Measurements from ENCODE around the gene SLC44A2.

- TF ChIP-seq POLR2AphosphoS5 (IDR thresholded peaks at IDR 0.05; ENCODE audit: low read depth) (no peak), EZH2phosphoT487 (IDR thresholded peaks at IDR 0.05; ENCODE audit: unreplicated experiment) (no peak), ZNF331 (CRISPR knock-in tag; IDR thresholded peaks at IDR 0.05; ENCODE audit: low read depth) (no peak), EZH2 (IDR thresholded peaks at IDR 0.05; ENCODE audit: low read depth, unreplicated experiment) (no peak), REST (IDR thresholded peaks at IDR 0.05; ENCODE audit: unreplicated experiment) (no peak), JUNB (IDR thresholded peaks at IDR 0.05; ENCODE audit: unreplicated experiment) (no peak), CREB1 (CRISPR knock-in tag; IDR thresholded peaks at IDR 0.05; ENCODE audit: low read depth) (no peak), STAT1 (IDR thresholded peaks at IDR 0.05; ENCODE audit: unreplicated experiment) (no peak), ZNF114 (CRISPR knock-in tag; IDR thresholded peaks at IDR 0.05) (no peak), NANOG (IDR thresholded peaks at IDR 0.05; ENCODE audit: borderline replicate concordance) (no peak)
- TF ChIP-seq, protein P1, sequence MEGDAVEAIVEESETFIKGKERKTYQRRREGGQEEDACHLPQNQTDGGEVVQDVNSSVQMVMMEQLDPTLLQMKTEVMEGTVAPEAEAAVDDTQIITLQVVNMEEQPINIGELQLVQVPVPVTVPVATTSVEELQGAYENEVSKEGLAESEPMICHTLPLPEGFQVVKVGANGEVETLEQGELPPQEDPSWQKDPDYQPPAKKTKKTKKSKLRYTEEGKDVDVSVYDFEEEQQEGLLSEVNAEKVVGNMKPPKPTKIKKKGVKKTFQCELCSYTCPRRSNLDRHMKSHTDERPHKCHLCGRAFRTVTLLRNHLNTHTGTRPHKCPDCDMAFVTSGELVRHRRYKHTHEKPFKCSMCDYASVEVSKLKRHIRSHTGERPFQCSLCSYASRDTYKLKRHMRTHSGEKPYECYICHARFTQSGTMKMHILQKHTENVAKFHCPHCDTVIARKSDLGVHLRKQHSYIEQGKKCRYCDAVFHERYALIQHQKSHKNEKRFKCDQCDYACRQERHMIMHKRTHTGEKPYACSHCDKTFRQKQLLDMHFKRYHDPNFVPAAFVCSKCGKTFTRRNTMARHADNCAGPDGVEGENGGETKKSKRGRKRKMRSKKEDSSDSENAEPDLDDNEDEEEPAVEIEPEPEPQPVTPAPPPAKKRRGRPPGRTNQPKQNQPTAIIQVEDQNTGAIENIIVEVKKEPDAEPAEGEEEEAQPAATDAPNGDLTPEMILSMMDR (conservative IDR thresholded peaks at IDR 0.05; ENCODE audit: low read depth in 2 of 2), result no peak
- TF ChIP-seq, protein P2, sequence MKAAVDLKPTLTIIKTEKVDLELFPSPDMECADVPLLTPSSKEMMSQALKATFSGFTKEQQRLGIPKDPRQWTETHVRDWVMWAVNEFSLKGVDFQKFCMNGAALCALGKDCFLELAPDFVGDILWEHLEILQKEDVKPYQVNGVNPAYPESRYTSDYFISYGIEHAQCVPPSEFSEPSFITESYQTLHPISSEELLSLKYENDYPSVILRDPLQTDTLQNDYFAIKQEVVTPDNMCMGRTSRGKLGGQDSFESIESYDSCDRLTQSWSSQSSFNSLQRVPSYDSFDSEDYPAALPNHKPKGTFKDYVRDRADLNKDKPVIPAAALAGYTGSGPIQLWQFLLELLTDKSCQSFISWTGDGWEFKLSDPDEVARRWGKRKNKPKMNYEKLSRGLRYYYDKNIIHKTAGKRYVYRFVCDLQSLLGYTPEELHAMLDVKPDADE (IDR thresholded peaks at IDR 0.05), result no peak
- TF ChIP-seq, protein P3, sequence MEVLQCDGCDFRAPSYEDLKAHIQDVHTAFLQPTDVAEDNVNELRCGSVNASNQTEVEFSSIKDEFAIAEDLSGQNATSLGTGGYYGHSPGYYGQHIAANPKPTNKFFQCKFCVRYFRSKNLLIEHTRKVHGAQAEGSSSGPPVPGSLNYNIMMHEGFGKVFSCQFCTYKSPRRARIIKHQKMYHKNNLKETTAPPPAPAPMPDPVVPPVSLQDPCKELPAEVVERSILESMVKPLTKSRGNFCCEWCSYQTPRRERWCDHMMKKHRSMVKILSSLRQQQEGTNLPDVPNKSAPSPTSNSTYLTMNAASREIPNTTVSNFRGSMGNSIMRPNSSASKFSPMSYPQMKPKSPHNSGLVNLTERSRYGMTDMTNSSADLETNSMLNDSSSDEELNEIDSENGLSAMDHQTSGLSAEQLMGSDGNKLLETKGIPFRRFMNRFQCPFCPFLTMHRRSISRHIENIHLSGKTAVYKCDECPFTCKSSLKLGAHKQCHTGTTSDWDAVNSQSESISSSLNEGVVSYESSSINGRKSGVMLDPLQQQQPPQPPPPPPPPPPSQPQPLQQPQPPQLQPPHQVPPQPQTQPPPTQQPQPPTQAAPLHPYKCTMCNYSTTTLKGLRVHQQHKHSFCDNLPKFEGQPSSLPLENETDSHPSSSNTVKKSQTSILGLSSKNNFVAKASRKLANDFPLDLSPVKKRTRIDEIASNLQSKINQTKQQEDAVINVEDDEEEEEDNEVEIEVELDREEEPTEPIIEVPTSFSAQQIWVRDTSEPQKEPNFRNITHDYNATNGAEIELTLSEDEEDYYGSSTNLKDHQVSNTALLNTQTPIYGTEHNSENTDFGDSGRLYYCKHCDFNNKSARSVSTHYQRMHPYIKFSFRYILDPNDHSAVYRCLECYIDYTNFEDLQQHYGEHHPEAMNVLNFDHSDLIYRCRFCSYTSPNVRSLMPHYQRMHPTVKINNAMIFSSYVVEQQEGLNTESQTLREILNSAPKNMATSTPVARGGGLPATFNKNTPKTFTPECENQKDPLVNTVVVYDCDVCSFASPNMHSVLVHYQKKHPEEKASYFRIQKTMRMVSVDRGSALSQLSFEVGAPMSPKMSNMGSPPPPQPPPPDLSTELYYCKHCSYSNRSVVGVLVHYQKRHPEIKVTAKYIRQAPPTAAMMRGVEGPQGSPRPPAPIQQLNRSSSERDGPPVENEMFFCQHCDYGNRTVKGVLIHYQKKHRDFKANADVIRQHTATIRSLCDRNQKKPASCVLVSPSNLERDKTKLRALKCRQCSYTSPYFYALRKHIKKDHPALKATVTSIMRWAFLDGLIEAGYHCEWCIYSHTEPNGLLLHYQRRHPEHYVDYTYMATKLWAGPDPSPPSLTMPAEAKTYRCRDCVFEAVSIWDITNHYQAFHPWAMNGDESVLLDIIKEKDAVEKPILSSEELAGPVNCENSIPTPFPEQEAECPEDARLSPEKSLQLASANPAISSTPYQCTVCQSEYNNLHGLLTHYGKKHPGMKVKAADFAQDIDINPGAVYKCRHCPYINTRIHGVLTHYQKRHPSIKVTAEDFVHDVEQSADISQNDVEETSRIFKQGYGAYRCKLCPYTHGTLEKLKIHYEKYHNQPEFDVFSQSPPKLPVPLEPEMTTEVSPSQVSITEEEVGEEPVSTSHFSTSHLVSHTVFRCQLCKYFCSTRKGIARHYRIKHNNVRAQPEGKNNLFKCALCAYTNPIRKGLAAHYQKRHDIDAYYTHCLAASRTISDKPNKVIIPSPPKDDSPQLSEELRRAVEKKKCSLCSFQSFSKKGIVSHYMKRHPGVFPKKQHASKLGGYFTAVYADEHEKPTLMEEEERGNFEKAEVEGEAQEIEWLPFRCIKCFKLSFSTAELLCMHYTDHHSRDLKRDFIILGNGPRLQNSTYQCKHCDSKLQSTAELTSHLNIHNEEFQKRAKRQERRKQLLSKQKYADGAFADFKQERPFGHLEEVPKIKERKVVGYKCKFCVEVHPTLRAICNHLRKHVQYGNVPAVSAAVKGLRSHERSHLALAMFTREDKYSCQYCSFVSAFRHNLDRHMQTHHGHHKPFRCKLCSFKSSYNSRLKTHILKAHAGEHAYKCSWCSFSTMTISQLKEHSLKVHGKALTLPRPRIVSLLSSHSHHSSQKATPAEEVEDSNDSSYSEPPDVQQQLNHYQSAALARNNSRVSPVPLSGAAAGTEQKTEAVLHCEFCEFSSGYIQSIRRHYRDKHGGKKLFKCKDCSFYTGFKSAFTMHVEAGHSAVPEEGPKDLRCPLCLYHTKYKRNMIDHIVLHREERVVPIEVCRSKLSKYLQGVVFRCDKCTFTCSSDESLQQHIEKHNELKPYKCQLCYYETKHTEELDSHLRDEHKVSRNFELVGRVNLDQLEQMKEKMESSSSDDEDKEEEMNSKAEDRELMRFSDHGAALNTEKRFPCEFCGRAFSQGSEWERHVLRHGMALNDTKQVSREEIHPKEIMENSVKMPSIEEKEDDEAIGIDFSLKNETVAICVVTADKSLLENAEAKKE (CRISPR knock-in tag; IDR thresholded peaks at IDR 0.05), result no peak
These were observed 12.5 kb downstream of the SLC44A2 start for GRCh38 chr19:10637894-10638293.
